OCI-M1 (cell line): Measurements from ENCODE around the gene TOLLIP.

Experiments
- DNase-seq: peaks from one replicate; lab custom pipeline; 2025; lab: John Stamatoyannopoulos, UW

The TOLLIP gene

DNA sequence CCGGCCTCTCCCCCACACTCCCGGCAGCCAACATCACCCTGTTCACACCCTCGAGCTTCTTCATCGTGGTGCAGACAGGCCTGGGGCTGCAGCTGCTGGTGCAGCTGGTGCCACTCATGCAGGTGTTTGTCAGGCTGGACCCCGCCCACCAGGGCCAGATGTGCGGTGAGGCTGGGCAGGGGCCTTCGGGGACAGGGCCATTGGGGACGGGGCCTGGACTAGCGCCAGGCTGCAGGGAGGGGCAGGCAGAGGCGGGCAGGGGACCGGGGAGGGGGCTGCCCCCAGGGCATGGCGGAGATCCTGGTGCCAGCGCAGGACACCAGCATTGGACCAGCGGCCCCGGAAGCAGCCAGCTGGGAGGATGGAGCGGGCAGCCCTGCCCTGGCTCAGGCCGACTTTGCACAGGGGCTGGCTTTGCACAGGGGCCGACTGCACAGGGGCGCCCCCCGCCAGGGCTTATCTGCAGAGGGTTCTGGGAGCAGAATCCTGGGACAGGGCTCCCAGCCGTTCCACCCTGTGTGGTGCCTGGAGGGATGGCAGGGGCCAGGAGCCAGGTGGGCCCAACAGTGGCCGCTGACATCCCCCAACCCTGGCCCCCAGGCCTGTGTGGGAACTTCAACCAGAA lies 77.9 kb downstream of the TOLLIP start:
- no peak for DNase-seq

DNA sequence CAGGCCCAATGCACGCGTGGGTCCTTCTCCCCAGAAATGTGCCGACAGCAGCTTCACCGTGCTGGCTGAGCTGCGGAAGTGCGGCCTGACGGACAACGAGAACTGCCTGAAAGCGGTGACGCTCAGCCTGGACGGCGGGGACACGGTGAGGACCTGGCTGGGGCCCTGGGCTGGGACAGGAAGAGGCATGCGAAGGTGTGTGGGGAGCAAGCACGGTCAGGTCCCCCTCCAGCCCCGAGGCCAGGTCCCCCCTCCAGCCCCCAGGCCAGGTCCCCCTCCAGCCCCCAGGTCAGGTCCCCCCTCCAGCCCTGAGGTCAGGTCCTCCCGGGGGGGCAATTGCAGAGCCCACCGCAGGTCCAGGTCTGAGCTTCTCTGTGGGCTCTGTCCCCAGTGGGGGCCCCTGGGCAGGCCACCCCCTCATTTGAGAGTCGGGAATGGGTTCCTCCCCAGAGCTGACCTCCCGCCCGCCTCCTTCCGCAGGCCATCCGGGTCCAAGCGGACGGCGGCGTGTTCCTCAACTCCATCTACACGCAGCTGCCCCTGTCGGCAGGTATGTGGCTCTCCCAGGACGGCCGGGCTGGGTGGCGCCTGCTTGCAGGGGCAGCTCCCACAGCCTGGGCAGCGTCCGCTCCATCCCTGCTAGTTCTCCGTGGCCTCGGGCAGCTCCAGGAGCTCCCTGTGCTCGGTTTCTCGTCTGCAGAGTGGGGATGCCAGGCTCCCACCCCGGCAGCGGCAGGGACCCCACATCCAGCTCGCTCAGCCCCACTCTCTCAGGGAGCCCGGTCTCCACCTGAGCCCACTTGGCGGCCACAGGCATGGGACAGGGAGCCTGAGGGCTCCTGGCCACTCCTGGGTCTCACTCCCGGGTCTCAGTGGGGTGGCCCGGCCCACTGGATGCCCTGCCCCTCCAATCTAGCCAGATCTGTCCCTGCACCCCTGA lies 78.7 kb downstream of the TOLLIP start:
- no peak for DNase-seq

- no peak for DNase-seq
Observed at GRCh38 chr11:1230121-1230455, 79.3 kb downstream of the TOLLIP start.

DNA sequence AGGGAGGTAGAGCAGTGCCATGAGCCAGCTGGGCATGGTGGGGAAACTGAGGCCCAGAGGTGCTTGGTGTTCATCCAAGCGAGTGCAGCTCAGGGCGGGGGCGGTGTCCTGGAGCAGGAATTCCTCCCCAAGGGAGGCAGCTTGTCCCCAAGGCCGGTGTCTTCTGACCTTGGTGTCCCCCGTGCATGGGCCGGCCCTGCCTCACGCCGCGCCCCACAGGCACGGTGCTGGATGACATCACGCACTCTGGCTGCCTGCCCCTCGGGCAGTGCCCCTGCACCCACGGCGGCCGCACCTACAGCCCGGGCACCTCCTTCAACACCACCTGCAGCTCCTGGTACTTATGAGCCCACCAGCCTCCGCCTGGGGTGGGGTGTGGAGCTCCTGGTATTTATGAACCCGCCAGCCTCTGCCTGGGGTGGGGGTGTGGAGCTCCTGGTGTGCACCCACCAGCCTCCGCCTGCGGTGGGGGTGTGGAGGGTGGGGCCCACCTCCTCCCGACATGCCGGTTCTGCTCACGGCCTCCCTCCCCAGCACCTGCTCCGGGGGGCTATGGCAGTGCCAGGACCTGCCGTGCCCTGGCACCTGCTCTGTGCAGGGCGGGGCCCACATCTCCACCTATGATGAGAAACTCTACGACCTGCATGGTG lies 79.8 kb downstream of the TOLLIP start:
- no peak for DNase-seq

DNA sequence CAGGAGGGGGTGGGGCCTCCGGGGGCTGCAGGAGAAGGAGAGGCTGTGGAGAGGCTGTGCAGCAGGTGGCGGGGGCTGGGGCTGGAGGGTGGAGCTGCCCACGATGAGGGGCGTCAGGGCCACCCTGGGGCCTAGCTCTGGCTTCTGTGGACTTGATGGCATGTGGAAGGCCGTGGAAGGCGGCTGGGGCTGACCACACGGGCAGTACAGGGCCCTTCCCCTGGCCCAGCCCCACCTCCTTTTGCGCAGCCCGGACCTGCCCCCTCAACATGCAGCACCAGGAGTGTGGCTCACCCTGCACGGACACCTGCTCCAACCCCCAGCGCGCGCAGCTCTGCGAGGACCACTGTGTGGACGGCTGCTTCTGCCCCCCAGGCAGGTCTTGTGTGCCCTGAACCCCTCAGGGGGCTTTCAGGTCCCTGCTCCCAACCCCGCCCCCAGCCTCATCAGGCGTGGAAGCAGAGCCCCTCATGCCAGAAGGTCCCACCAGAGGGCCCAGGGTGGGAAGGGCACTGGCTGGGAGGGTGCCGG lies 80.4 kb downstream of the TOLLIP start:
- no peak for DNase-seq

- no peak for DNase-seq
Observed at GRCh38 chr11:1228101-1228821, 81.2 kb downstream of the TOLLIP start.

DNA sequence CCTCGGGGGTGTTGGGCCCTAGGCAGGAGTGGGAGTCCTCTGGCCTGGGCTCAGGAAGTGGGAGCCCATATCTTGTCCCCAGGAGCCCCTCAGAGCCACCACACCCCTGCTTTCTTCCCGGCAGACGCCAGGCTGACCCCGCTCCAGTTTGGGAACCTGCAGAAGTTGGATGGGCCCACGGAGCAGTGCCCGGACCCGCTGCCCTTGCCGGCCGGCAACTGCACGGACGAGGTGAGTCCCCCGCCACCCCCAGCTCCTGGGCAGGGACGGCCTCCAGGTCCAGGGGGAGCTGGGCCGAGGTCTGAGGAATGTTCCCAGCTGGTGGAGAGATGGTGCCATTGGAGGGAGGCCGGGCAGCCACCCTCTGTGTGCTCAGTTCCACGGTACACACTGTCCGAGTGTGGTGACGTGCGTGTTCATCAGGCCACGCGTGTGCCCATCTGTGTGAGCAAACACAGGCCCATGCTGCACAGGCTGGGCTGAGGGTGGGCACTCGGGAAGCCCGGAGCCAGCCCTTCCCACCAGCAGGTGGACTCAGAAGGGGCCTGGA lies 81.8 kb downstream of the TOLLIP start:
- DNase-seq, result no peak

DNA sequence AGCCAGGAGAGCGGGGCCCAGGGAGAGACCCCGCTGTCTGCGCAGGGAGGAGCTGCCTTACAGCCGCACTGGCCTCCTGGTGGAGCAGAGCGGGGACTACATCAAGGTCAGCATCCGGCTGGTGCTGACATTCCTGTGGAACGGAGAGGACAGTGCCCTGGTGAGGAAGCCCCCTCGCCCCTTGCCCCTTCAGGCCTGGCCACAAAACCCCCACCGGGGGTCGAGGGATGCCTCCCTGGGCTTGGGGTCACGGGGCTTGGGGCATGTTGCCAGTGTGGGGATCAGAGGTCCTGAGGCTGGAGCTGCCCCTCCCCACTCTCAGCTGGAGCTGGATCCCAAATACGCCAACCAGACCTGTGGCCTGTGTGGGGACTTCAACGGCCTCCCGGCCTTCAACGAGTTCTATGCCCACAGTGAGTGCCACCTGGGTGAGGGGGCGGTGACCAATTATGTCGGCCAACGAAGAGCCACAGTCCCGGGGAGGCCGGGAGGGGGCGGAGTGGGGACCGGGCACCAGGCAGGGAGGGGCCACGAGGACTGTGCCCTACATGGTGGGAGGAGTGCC lies 82.4 kb downstream of the TOLLIP start:
- no peak for DNase-seq

DNA sequence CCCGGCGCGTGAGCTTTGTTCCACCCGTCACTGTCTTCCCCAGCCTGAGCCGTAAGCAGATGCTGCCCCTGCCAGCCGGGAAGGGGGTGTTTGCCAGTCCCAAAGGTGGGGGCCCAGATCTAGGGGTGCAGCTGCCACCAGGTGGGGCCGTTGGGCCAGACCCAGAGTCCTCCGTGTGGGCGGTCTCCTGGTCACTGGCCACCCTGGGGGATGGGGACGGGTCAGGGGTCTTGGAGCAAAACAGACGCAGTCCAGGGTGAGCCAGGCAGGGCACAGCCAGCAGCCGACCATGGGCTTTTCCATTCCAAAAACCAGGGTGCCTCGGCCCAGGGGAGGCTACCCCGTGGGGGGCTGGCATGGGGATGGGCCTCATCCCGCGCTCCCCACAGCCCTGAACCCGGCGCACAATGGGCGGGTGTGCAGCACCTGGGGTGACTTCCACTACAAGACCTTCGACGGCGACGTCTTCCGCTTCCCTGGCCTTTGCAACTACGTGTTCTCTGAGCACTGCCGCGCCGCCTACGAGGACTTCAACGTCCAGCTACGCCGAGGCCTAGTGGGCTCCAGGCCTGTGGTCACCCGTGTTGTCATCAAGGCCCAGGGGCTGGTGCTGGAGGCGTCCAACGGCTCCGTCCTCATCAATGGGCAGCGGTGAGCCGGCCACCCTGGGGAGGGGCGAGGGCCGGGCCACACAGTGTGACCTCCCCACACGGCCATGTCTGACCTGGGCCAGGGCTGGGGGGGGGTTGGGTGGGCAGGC lies 83.0 kb downstream of the TOLLIP start:
- DNase-seq, result no peak

DNA sequence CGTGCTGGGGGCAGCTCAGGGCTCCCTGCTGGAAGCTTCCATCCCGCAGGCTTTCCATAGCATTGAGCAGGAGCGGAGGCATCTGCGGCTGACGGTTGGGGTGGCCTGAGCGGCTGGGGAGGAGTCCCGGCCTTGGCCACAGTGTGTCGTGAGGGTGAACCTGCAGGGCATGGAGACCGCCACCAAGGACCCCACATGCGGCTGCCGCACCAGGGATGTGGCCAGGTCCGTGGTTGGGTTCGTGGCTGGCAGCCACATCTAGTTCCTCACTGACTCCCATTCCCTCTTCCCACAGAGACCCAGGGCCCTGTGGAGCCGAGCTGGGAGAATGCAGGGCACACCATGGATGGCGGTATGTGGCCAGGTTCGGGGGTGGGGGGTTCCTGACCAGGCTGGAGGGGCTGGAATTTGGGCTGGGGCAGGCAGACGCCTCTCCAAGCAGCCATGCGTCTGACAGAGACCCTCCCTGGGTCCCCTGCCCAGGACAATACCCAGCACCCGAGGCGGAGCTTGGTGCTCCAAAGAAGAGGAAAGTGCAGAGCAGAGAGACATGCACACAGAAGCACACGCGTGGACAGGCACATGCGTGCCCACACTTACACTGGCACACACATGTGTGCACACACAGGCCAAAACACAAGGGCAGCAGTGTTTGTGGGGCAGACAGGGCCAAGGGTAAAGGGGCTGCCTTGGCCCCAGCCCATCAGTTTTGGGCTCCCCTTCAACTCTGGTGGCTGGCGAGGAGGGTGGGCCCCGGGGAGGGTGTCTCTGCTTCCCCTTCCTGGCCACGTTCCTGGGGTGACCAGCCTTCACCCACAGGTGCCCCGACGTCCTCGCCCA lies 83.8 kb downstream of the TOLLIP start:
- DNase-seq, result no peak

DNA sequence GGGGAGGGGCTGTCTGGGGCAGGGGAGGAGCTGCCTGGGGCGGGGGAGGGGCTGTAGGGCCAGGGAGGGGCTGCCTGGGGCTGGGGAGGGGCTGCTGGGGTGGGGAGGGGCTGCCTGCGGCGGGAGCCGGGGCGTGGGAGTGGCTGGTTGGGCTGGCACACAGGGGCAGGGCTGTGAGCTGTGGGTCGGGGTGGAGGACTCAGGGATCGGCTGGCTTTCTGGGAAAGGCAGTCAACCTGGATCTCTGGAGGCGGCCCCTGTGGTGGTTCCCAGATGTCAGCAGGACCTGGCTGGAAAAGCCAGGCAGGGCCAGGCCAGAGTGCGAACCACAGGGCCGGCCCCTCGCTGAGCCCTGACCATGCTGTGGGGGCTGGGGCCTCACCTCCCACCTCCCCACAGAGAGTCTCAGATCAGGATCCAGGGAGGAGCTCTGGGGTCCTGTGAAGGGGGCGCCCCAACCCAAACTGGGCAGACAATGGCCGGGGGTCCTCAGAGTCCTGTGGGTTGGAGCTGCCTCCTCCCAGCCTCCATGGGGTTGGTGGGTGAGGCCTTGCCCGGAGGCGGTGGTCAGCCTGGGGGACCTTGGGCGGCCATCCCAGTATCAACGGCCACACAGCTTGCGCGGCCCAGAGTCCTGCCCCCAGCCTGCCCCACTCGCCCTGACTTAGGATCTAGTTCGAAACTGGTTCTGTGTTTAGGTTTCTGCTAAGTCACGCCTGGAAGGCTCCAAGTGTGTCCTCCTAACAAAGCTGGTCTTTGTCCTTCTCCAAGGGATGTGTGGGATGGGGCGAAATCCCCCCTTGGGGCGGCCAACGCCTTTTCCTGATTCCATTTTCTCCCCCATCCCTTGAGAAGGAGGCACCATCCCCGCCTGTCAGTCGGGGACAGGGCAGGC lies 84.7 kb downstream of the TOLLIP start:
- DNase-seq, result no peak
